ENCODE measurements around the gene PEX16. TPM values are rescaled to one million over a fixed set of nuclear protein-coding genes. Genes with fewer than 3 reads are reported as not detected.

PEX16 gene
- total RNA-seq, 4 donors from 2014 or later, result 28.5 to 41.2 (median 29.5) TPM

- intact Hi-C loops (cut with DNase I), result no loop called here
- H3K27me3 ChIP-seq, result no peaks in the 10 kb centered on the region
- WGBS, 2 donors, result 91 to 93% methylated on average over 12 to 15 of the region's 15 CpGs
- no peak overlapping the region for H3K4me3 ChIP-seq (replicated peaks in 1 of 3)
- H3K36me3 ChIP-seq, result peaks cover 36 to 46% of the 10 kb centered on the region in 2 donors
- H3K4me1 ChIP-seq, result peaks cover 3% of the 10 kb centered on the region in 2 donors
- no peak for DNase-seq
- no peaks in the 10 kb centered on the region for H3K9me3 ChIP-seq
- no peak for TF ChIP-seq CTCF (IDR thresholded peaks at IDR 0.05)
- no peak for TF ChIP-seq POLR2A (IDR thresholded peaks at IDR 0.05)
- H3K27ac ChIP-seq, result no peak overlapping the region
Measured at GRCh38 chr11:45880772-45881570, 36.7 kb downstream of the PEX16 start.

- Histone ChIP-seq H3K4me1 (no peaks in the 10 kb centered on the region), H3K27me3 (no peaks in the 10 kb centered on the region), H3K27ac (no peak overlapping the region), H3K4me3 (replicated peaks in 1 of 3) (no peak overlapping the region), H3K9me3 (no peaks in the 10 kb centered on the region), H3K36me3 (peaks cover 36 to 48% of the 10 kb centered on the region in 2 donors)
- no peak for TF ChIP-seq POLR2A (IDR thresholded peaks at IDR 0.05)
- TF ChIP-seq CTCF (IDR thresholded peaks at IDR 0.05), result no peak
- intact Hi-C loops (cut with DNase I), result no loop called here
- DNase-seq, result no peak
- WGBS, 2 donors, result 88 to 93% methylated on average over 7 of the region's 7 CpGs
Measured at GRCh38 chr11:45879803-45880686, 37.6 kb downstream of the PEX16 start.

GRCh38 chr11:45877845-45878244 is 39.8 kb downstream of the PEX16 start:
- 80 to 91% methylated on average over 3 of the region's 3 CpGs for WGBS, 2 donors
- H3K27me3 ChIP-seq, result no peaks in the 10 kb centered on the region
- H3K9me3 ChIP-seq, result no peaks in the 10 kb centered on the region
- H3K27ac ChIP-seq, result no peak overlapping the region
- TF ChIP-seq POLR2A (IDR thresholded peaks at IDR 0.05) (no peak), CTCF (IDR thresholded peaks at IDR 0.05) (no peak)
- no peak for DNase-seq
- H3K36me3 ChIP-seq, result peaks cover 40 to 60% of the 10 kb centered on the region in 2 donors
- intact Hi-C loops (cut with DNase I), result no loop called here
- H3K4me1 ChIP-seq, result no peaks in the 10 kb centered on the region
- H3K4me3 ChIP-seq (replicated peaks in 1 of 3), result no peak overlapping the region

GRCh38 chr11:45877221-45877620 is 40.5 kb downstream of the PEX16 start:
- TF ChIP-seq POLR2A (IDR thresholded peaks at IDR 0.05) (no peak), CTCF (IDR thresholded peaks at IDR 0.05) (no peak)
- Histone ChIP-seq H3K27ac (no peak overlapping the region), H3K36me3 (peaks cover 45 to 64% of the 10 kb centered on the region in 2 donors), H3K9me3 (no peaks in the 10 kb centered on the region), H3K4me3 (replicated peaks in 1 of 3) (no peak overlapping the region), H3K4me1 (no peaks in the 10 kb centered on the region), H3K27me3 (no peaks in the 10 kb centered on the region)
- intact Hi-C loops (cut with DNase I), result no loop called here
- no peak for DNase-seq
- 92 to 95% methylated on average over 8 of the region's 8 CpGs for WGBS, 2 donors
